CD4-positive, alpha-beta T cell (primary cell): ENCODE results near the gene NR2F1-AS1. TPM values are rescaled to one million over a fixed set of nuclear protein-coding genes. Genes with fewer than 3 reads are reported as not detected.
A peak's percentile ranks its signal among the peaks of the same experiment; 100 is the strongest.

Source experiments
- ATAC-seq: fragments of 200-7000 bp; cut with Tn5 transposase; one replicate; pipeline ENCODE4 v1.10.0; 2022; ENCODE audit warnings: mild to moderate bottlenecking; ENCODE audit not compliant: poor library complexity
- CTCF ChIA-PET: fragments of 350-600 bp; sonication (Branson Sonifier 250); formaldehyde crosslinking; loops from one replicate; lab custom pipeline; 2021; ENCODE audit warnings: antibody characterized with exemption, inconsistent platforms; lab: Charles Lee
- POLR2A ChIA-PET: fragments of 350-600 bp; sonication (Branson Sonifier 250); formaldehyde crosslinking; loops from one replicate; lab custom pipeline; 2021; ENCODE audit warnings: antibody characterized with exemption, inconsistent platforms; lab: Charles Lee
- DNase-seq, 14 experiments: peaks; one replicate each; pipeline ENCODE4 v3.0.0-alpha.2; 2013 to 2020; ENCODE audit warnings: mixed read lengths in 2 of 14
- H3K27ac ChIP-seq, 2 donors: one replicate each; pipeline versions ENCODE4 v1.5.1 to v1.7.0; 2013; ENCODE audit warnings: low read length in 2 of 2, low read depth in 1 of 2, mild to moderate bottlenecking in 1 of 2
- H3K27me3 ChIP-seq, 2 experiments: 1 replicate in 1 of 2; 2 replicates in 1 of 2; pipeline versions ENCODE4 v1.6.1 to v1.7.0; 2013; ENCODE audit warnings: low read length in 2 of 2, control low read depth in 1 of 2, mild to moderate bottlenecking in 1 of 2, moderate library complexity in 1 of 2; ENCODE audit not compliant: insufficient read depth in 2 of 2, control insufficient read depth in 1 of 2
- H3K36me3 ChIP-seq: one replicate; pipeline ENCODE4 v1.6.1; 2013; ENCODE audit warnings: low read length, control low read depth; ENCODE audit not compliant: insufficient read depth
- H3K4me1 ChIP-seq: one replicate; pipeline ENCODE4 v1.6.1; 2013; ENCODE audit warnings: low read length, control low read depth; ENCODE audit not compliant: insufficient read depth
- H3K4me3 ChIP-seq: one replicate; pipeline ENCODE4 v1.5.1; 2013; ENCODE audit warnings: mild to moderate bottlenecking, low read length, moderate library complexity
- H3K9me3 ChIP-seq, 2 experiments: 1 replicate in 1 of 2; 2 replicates in 1 of 2; pipeline versions ENCODE4 v1.6.1 to v1.7.0; 2013; ENCODE audit warnings: low read length in 2 of 2, mild to moderate bottlenecking in 2 of 2, control low read depth in 1 of 2, moderate library complexity in 1 of 2; ENCODE audit not compliant: control insufficient read depth in 1 of 2, insufficient read depth in 1 of 2
- H3K27ac Mint-ChIP-seq: one replicate; pipeline ENCODE4 v1.8.0; 2020; ENCODE audit warnings: mixed read lengths
- H3K27me3 Mint-ChIP-seq: one replicate; pipeline ENCODE4 v1.8.0; 2021; ENCODE audit warnings: mixed read lengths
- H3K36me3 Mint-ChIP-seq: one replicate; pipeline ENCODE4 v1.8.0; 2021; ENCODE audit warnings: low read depth, mixed read lengths
- H3K4me1 Mint-ChIP-seq: one replicate; pipeline ENCODE4 v1.8.0; 2021; ENCODE audit warnings: low read depth, mixed read lengths
- H3K4me3 Mint-ChIP-seq: one replicate; pipeline ENCODE4 v1.8.0; 2020; ENCODE audit warnings: mild to moderate bottlenecking, mixed read lengths
- H3K9me3 Mint-ChIP-seq: one replicate; pipeline ENCODE4 v1.8.0; 2020; ENCODE audit warnings: mixed read lengths
- CTCF ChIP-seq: fragments of 200-600 bp; IDR thresholded peaks from one replicate; pipeline ENCODE4 v1.8.0; 2022; ENCODE audit warnings: antibody characterized with exemption, mild to moderate bottlenecking
- intact Hi-C, 2 experiments: fragments of 100-400 bp; cut with DNase I in 1 of 2; cut with micrococcal nuclease in 1 of 2; formaldehyde crosslinking; loops; one replicate each; pipeline versions ENCODE4 v1.15.1 to v1.9.0; 2023 to 2025; cut with DNase I, micrococcal nuclease
- total RNA-seq, 174 experiments: library from RNA in 2 of 174; stranded (reverse) in 2 of 174; gene quantifications; one replicate each; pipeline ENCODE4 v1.2.3 and lab custom pipeline; 2021 to 2026

The NR2F1-AS1 gene
- total RNA-seq, 2 experiments from 2014 or later: not detected

- intact Hi-C loops: no loop called here
- Histone ChIP-seq H3K27me3 (peaks cover 67 to 96% of the 10 kb centered on the region in 2 experiments), H3K36me3 (no peaks in the 10 kb centered on the region), H3K4me3 (peak overlapping the region; percentile 17), H3K9me3 (peaks cover 0 to 33% of the 10 kb centered on the region in 2 experiments), H3K27ac (no peak overlapping the region), H3K4me1 (peaks cover 36% of the 10 kb centered on the region)
- no peak for TF ChIP-seq CTCF
- Mint-ChIP-seq H3K4me3 (peak overlapping the region; percentile 25), H3K27ac (no peak overlapping the region), H3K9me3 (no peaks in the 10 kb centered on the region), H3K36me3 (no peaks in the 10 kb centered on the region), H3K4me1 (peaks cover 25% of the 10 kb centered on the region), H3K27me3 (peaks cover 90% of the 10 kb centered on the region)
- DNase-seq: no peak
- ATAC-seq: no peak
- POLR2A ChIA-PET: no interaction called here
- CTCF ChIA-PET: no interaction called here
These were observed 9.7 kb downstream of the NR2F1-AS1 start for GRCh38 chr5:93571114-93571949.

- no peaks in the 10 kb centered on the region for H3K36me3 ChIP-seq
- intact Hi-C loops: no loop called here
- no peak for TF ChIP-seq CTCF
- peaks cover 0 to 33% of the 10 kb centered on the region in 2 experiments for H3K9me3 ChIP-seq
- Mint-ChIP-seq H3K4me1 (peaks cover 25% of the 10 kb centered on the region), H3K27me3 (peaks cover 90% of the 10 kb centered on the region), H3K27ac (no peak overlapping the region), H3K9me3 (no peaks in the 10 kb centered on the region), H3K36me3 (no peaks in the 10 kb centered on the region), H3K4me3 (no peak overlapping the region)
- peaks cover 67 to 95% of the 10 kb centered on the region in 2 experiments for H3K27me3 ChIP-seq
- ATAC-seq (peak; percentile 51), DNase-seq (peak in 1 of 14 experiments; percentile 33)
- H3K27ac ChIP-seq: no peak overlapping the region
- POLR2A ChIA-PET: no interaction called here
- CTCF ChIA-PET: no interaction called here
- H3K4me1 ChIP-seq: peaks cover 36% of the 10 kb centered on the region
- H3K4me3 ChIP-seq: peak overlapping the region; percentile 17
These were observed 10.5 kb downstream of the NR2F1-AS1 start for GRCh38 chr5:93570294-93571113.

GRCh38 chr5:93569300-93570160 is 11.5 kb downstream of the NR2F1-AS1 start:
- peaks cover 36% of the 10 kb centered on the region for H3K4me1 ChIP-seq
- H3K9me3 Mint-ChIP-seq: no peaks in the 10 kb centered on the region
- H3K4me3 Mint-ChIP-seq: peak overlapping the region; percentile 45
- H3K27ac ChIP-seq: no peak overlapping the region
- intact Hi-C loops: no loop called here
- H3K27ac Mint-ChIP-seq: no peak overlapping the region
- H3K27me3 ChIP-seq: peaks cover 60 to 91% of the 10 kb centered on the region in 2 experiments
- no peaks in the 10 kb centered on the region for H3K36me3 ChIP-seq
- no peaks in the 10 kb centered on the region for H3K36me3 Mint-ChIP-seq
- ATAC-seq: no peak
- peaks cover 0 to 29% of the 10 kb centered on the region in 2 experiments for H3K9me3 ChIP-seq
- ChIA-PET CTCF (no interaction called here), POLR2A (no interaction called here)
- H3K4me1 Mint-ChIP-seq: peaks cover 25% of the 10 kb centered on the region
- peaks cover 86% of the 10 kb centered on the region for H3K27me3 Mint-ChIP-seq
- no peak overlapping the region for H3K4me3 ChIP-seq
- no peak for TF ChIP-seq CTCF
- no peak for DNase-seq
